Measurements from ENCODE around the gene PRRC2C. TPM values are rescaled to one million over a fixed set of nuclear protein-coding genes. Genes with fewer than 3 reads are reported as not detected.

The PRRC2C gene
- total and polyA plus RNA-seq, 2 experiments from 2014 or later = 186 to 368 TPM

DNA sequence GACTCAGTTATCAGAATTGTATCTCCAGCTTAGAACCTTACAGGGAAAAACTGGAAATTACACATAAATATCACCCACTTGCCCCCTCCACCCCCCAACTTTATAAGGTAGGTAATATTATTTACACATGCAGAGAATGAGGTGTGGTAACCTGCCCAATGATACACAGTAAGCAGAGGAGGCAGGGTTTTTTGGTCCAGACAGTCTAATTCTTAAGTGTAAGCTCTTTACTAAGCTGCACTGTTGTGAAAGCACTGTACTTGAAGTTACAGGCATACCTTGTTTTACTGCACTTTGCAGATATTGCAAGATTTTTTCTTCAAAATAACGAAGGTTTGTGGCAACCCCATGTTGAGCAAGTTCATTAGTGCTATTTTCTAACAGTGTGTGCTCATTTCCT, 111.9 kb downstream of the PRRC2C start:
- H3K4me1 Mint-ChIP-seq = no peaks in the 10 kb centered on the region; the same call in 2 of the 3 replicates
- peaks cover 13% of the 10 kb centered on the region; the same call in 1 of the 2 replicates for H3K36me3 ChIP-seq (ENCODE audit: insufficient read depth)
- H3K27ac Mint-ChIP-seq = no peak overlapping the region
- ATAC-seq (no peak), DNase-seq (ENCODE audit: low spot score) (no peak)
- no peak overlapping the region for H3K4me3 Mint-ChIP-seq
- H3K79me2 ChIP-seq (replicated peaks; ENCODE audit: insufficient read depth) = no peaks in the 10 kb centered on the region
- no peak overlapping the region for H3K27ac ChIP-seq (ENCODE audit: low read depth)
- no peaks in the 10 kb centered on the region for H3K4me1 ChIP-seq (ENCODE audit: insufficient read depth)
- H4K20me1 ChIP-seq (replicated peaks; ENCODE audit: insufficient read depth) = no peaks in the 10 kb centered on the region; the same call in 1 of the 2 replicates
- no peak overlapping the region for H3K4me2 ChIP-seq
- no peaks in the 10 kb centered on the region for H3K9me2 ChIP-seq (ENCODE audit: insufficient read depth)
- peaks cover 12% of the 10 kb centered on the region for H3K36me3 Mint-ChIP-seq (ENCODE audit: low read depth)
- no peaks in the 10 kb centered on the region for H3K9me3 Mint-ChIP-seq
- H3F3A ChIP-seq (replicated peaks; ENCODE audit: low read depth) = no peaks in the 10 kb centered on the region
- H3K27me3 ChIP-seq (ENCODE audit: insufficient read depth) = no peaks in the 10 kb centered on the region
- H3K27me3 Mint-ChIP-seq (ENCODE audit: insufficient read depth, low read depth, poor library complexity) = peaks cover 2% of the 10 kb centered on the region
- H3K4me3 ChIP-seq = no peak overlapping the region
- no peak overlapping the region for H2AFZ ChIP-seq
- no peak for TF ChIP-seq POLR2AphosphoS5 (IDR thresholded peaks at IDR 0.05; ENCODE audit: low read depth)
- TF ChIP-seq JUNB (IDR thresholded peaks at IDR 0.05; ENCODE audit: unreplicated experiment) = no peak
- TF ChIP-seq STAT1 (IDR thresholded peaks at IDR 0.05; ENCODE audit: unreplicated experiment) = no peak
- TF ChIP-seq, protein P1, sequence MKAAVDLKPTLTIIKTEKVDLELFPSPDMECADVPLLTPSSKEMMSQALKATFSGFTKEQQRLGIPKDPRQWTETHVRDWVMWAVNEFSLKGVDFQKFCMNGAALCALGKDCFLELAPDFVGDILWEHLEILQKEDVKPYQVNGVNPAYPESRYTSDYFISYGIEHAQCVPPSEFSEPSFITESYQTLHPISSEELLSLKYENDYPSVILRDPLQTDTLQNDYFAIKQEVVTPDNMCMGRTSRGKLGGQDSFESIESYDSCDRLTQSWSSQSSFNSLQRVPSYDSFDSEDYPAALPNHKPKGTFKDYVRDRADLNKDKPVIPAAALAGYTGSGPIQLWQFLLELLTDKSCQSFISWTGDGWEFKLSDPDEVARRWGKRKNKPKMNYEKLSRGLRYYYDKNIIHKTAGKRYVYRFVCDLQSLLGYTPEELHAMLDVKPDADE (IDR thresholded peaks at IDR 0.05) = no peak
- no peak for TF ChIP-seq ZNF331 (CRISPR knock-in tag; IDR thresholded peaks at IDR 0.05; ENCODE audit: low read depth)
- no peak for TF ChIP-seq CREB1 (CRISPR knock-in tag; IDR thresholded peaks at IDR 0.05; ENCODE audit: low read depth)
- no peak for TF ChIP-seq EZH2 (IDR thresholded peaks at IDR 0.05; ENCODE audit: low read depth, unreplicated experiment)
- no peak for TF ChIP-seq EZH2phosphoT487 (IDR thresholded peaks at IDR 0.05; ENCODE audit: unreplicated experiment)
- TF ChIP-seq, protein P2, sequence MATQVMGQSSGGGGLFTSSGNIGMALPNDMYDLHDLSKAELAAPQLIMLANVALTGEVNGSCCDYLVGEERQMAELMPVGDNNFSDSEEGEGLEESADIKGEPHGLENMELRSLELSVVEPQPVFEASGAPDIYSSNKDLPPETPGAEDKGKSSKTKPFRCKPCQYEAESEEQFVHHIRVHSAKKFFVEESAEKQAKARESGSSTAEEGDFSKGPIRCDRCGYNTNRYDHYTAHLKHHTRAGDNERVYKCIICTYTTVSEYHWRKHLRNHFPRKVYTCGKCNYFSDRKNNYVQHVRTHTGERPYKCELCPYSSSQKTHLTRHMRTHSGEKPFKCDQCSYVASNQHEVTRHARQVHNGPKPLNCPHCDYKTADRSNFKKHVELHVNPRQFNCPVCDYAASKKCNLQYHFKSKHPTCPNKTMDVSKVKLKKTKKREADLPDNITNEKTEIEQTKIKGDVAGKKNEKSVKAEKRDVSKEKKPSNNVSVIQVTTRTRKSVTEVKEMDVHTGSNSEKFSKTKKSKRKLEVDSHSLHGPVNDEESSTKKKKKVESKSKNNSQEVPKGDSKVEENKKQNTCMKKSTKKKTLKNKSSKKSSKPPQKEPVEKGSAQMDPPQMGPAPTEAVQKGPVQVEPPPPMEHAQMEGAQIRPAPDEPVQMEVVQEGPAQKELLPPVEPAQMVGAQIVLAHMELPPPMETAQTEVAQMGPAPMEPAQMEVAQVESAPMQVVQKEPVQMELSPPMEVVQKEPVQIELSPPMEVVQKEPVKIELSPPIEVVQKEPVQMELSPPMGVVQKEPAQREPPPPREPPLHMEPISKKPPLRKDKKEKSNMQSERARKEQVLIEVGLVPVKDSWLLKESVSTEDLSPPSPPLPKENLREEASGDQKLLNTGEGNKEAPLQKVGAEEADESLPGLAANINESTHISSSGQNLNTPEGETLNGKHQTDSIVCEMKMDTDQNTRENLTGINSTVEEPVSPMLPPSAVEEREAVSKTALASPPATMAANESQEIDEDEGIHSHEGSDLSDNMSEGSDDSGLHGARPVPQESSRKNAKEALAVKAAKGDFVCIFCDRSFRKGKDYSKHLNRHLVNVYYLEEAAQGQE (IDR thresholded peaks at IDR 0.05; ENCODE audit: unreplicated experiment) = no peak
- TF ChIP-seq NANOG (IDR thresholded peaks at IDR 0.05; ENCODE audit: borderline replicate concordance) = no peak
- TF ChIP-seq, protein P3, sequence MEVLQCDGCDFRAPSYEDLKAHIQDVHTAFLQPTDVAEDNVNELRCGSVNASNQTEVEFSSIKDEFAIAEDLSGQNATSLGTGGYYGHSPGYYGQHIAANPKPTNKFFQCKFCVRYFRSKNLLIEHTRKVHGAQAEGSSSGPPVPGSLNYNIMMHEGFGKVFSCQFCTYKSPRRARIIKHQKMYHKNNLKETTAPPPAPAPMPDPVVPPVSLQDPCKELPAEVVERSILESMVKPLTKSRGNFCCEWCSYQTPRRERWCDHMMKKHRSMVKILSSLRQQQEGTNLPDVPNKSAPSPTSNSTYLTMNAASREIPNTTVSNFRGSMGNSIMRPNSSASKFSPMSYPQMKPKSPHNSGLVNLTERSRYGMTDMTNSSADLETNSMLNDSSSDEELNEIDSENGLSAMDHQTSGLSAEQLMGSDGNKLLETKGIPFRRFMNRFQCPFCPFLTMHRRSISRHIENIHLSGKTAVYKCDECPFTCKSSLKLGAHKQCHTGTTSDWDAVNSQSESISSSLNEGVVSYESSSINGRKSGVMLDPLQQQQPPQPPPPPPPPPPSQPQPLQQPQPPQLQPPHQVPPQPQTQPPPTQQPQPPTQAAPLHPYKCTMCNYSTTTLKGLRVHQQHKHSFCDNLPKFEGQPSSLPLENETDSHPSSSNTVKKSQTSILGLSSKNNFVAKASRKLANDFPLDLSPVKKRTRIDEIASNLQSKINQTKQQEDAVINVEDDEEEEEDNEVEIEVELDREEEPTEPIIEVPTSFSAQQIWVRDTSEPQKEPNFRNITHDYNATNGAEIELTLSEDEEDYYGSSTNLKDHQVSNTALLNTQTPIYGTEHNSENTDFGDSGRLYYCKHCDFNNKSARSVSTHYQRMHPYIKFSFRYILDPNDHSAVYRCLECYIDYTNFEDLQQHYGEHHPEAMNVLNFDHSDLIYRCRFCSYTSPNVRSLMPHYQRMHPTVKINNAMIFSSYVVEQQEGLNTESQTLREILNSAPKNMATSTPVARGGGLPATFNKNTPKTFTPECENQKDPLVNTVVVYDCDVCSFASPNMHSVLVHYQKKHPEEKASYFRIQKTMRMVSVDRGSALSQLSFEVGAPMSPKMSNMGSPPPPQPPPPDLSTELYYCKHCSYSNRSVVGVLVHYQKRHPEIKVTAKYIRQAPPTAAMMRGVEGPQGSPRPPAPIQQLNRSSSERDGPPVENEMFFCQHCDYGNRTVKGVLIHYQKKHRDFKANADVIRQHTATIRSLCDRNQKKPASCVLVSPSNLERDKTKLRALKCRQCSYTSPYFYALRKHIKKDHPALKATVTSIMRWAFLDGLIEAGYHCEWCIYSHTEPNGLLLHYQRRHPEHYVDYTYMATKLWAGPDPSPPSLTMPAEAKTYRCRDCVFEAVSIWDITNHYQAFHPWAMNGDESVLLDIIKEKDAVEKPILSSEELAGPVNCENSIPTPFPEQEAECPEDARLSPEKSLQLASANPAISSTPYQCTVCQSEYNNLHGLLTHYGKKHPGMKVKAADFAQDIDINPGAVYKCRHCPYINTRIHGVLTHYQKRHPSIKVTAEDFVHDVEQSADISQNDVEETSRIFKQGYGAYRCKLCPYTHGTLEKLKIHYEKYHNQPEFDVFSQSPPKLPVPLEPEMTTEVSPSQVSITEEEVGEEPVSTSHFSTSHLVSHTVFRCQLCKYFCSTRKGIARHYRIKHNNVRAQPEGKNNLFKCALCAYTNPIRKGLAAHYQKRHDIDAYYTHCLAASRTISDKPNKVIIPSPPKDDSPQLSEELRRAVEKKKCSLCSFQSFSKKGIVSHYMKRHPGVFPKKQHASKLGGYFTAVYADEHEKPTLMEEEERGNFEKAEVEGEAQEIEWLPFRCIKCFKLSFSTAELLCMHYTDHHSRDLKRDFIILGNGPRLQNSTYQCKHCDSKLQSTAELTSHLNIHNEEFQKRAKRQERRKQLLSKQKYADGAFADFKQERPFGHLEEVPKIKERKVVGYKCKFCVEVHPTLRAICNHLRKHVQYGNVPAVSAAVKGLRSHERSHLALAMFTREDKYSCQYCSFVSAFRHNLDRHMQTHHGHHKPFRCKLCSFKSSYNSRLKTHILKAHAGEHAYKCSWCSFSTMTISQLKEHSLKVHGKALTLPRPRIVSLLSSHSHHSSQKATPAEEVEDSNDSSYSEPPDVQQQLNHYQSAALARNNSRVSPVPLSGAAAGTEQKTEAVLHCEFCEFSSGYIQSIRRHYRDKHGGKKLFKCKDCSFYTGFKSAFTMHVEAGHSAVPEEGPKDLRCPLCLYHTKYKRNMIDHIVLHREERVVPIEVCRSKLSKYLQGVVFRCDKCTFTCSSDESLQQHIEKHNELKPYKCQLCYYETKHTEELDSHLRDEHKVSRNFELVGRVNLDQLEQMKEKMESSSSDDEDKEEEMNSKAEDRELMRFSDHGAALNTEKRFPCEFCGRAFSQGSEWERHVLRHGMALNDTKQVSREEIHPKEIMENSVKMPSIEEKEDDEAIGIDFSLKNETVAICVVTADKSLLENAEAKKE (CRISPR knock-in tag; IDR thresholded peaks at IDR 0.05) = no peak
- no peak for TF ChIP-seq ZNF114 (CRISPR knock-in tag; IDR thresholded peaks at IDR 0.05)
- TF ChIP-seq, protein P4, sequence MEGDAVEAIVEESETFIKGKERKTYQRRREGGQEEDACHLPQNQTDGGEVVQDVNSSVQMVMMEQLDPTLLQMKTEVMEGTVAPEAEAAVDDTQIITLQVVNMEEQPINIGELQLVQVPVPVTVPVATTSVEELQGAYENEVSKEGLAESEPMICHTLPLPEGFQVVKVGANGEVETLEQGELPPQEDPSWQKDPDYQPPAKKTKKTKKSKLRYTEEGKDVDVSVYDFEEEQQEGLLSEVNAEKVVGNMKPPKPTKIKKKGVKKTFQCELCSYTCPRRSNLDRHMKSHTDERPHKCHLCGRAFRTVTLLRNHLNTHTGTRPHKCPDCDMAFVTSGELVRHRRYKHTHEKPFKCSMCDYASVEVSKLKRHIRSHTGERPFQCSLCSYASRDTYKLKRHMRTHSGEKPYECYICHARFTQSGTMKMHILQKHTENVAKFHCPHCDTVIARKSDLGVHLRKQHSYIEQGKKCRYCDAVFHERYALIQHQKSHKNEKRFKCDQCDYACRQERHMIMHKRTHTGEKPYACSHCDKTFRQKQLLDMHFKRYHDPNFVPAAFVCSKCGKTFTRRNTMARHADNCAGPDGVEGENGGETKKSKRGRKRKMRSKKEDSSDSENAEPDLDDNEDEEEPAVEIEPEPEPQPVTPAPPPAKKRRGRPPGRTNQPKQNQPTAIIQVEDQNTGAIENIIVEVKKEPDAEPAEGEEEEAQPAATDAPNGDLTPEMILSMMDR (conservative IDR thresholded peaks at IDR 0.05; ENCODE audit: low read depth in 2 of 2) = no peak
